Mesothelial cell of epicardium (in vitro differentiated cells): ENCODE results near the gene GSTO2. TPM values are rescaled to one million over a fixed set of nuclear protein-coding genes. Genes with fewer than 3 reads are reported as not detected.

Source experiments
- DNase-seq, 2 experiments: peaks; one replicate each; pipeline ENCODE4 v3.0.0; 2021; ENCODE audit warnings: low spot score in 2 of 2; ENCODE audit not compliant: unreplicated experiment in 2 of 2
- H3K27ac Mint-ChIP-seq: 2 replicates; pipeline ENCODE4 v1.8.0; 2021; ENCODE audit warnings: mixed read lengths
- H3K27me3 Mint-ChIP-seq: 2 replicates; pipeline ENCODE4 v1.8.0; 2021; ENCODE audit warnings: low read depth, mixed read lengths
- H3K36me3 Mint-ChIP-seq: 2 replicates; pipeline ENCODE4 v1.8.0; 2021; ENCODE audit warnings: mixed read lengths
- H3K4me1 Mint-ChIP-seq: 2 replicates; pipeline ENCODE4 v1.8.0; 2021; ENCODE audit warnings: mixed read lengths
- H3K4me3 Mint-ChIP-seq: 2 replicates; pipeline ENCODE4 v1.8.0; 2021; ENCODE audit warnings: mild to moderate bottlenecking, moderate library complexity, mixed read lengths
- H3K9me3 Mint-ChIP-seq: 2 replicates; pipeline ENCODE4 v1.8.0; 2021; ENCODE audit warnings: mixed read lengths
- microRNA-seq: library from miRNA; unstranded; fragments of <30 nt; microRNA quantifications from one replicate; pipeline ENCODE4 v1.2.0, GENCODE V29; 2021; ENCODE audit warnings: inconsistent platforms, mixed read lengths
- total RNA-seq: library from RNA; stranded (reverse); gene quantifications from 3 replicates; pipeline ENCODE4 v1.2.1, GENCODE V29; 2021
- TF ChIP-seq, protein P1 (sequence below): fragments of 200-600 bp; sonication (generic); IDR thresholded peaks from one replicate; pipeline ENCODE4 v1.5.0; 2021; ENCODE audit warnings: antibody characterized with exemption; ENCODE audit not compliant: unreplicated experiment

GSTO2 gene
- total RNA-seq, 1 donor from 2014 or later = 11.7 TPM

- H3K27ac Mint-ChIP-seq = no peak overlapping the region
These were observed 82.2 kb downstream of the GSTO2 start for GRCh38 chr10:104351061-104351702.

DNA sequence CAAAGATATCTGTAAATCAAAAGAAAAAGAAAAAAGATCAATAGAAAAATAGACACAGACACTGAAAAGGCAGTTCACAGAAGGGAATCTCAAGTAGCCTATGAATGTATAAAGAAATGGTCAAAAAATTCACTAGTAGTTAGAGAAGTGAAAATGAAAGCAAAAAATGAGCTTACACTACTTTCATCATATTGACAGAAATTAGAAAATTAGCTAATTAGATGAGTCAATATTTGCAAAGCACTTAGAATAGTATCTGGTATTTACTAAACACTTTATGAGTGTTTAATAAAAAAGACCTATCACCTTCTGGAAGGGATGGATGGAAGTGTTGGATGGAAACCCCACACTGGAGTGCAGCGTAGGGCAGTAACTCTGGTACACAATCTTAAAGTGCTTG, 82.9 kb downstream of the GSTO2 start:
- Mint-ChIP-seq H3K4me3 (no peak overlapping the region), H3K9me3 (no peaks in the 10 kb centered on the region), H3K36me3 (no peaks in the 10 kb centered on the region), H3K4me1 (peaks cover 2% of the 10 kb centered on the region), H3K27me3 (peaks cover 16% of the 10 kb centered on the region), H3K27ac (no peak overlapping the region)
- TF ChIP-seq, protein P1, sequence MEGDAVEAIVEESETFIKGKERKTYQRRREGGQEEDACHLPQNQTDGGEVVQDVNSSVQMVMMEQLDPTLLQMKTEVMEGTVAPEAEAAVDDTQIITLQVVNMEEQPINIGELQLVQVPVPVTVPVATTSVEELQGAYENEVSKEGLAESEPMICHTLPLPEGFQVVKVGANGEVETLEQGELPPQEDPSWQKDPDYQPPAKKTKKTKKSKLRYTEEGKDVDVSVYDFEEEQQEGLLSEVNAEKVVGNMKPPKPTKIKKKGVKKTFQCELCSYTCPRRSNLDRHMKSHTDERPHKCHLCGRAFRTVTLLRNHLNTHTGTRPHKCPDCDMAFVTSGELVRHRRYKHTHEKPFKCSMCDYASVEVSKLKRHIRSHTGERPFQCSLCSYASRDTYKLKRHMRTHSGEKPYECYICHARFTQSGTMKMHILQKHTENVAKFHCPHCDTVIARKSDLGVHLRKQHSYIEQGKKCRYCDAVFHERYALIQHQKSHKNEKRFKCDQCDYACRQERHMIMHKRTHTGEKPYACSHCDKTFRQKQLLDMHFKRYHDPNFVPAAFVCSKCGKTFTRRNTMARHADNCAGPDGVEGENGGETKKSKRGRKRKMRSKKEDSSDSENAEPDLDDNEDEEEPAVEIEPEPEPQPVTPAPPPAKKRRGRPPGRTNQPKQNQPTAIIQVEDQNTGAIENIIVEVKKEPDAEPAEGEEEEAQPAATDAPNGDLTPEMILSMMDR = no peak
- no peak for DNase-seq

More at GRCh38 chr10:104351061-104351702, 82.2 kb downstream of the GSTO2 start:
- peaks cover 16% of the 10 kb centered on the region for H3K27me3 Mint-ChIP-seq
- H3K36me3 Mint-ChIP-seq = no peaks in the 10 kb centered on the region
- TF ChIP-seq, protein P1 = no peak
- H3K4me3 Mint-ChIP-seq = no peak overlapping the region
- no peak for DNase-seq
- peaks cover 2% of the 10 kb centered on the region for H3K4me1 Mint-ChIP-seq
- no peaks in the 10 kb centered on the region for H3K9me3 Mint-ChIP-seq

- H3K36me3 Mint-ChIP-seq = no peaks in the 10 kb centered on the region
- H3K4me3 Mint-ChIP-seq = peak within 1 kb of the TSS; percentile 3
- H3K9me3 Mint-ChIP-seq = no peaks in the 10 kb centered on the region
- TF ChIP-seq, protein P1 = peak; percentile 82
- peaks cover 2% of the 10 kb centered on the region for H3K4me1 Mint-ChIP-seq
- H3K27ac Mint-ChIP-seq = peak within 1 kb of the TSS; percentile 77
- H3K27me3 Mint-ChIP-seq = peaks cover 16% of the 10 kb centered on the region
- peak; percentile 81 to 93 for DNase-seq
These were observed 84.5 kb downstream of the GSTO2 start, which contains the start of gene CFAP58 for GRCh38 chr10:104353325-104354048. CFAP58 (plus strand) TSS chr10:104353833; CDS start chr10:104353898, 65 bp downstream.

Small RNA genes within 50 kb of the gene (microRNA-seq; reads per million reads assigned to microRNA genes)
- 2.3 reads per million for gene MIR4482

Other genes with a start within 250 kb of the GSTO2 start
- gene COL17A1, start 183.3 kb upstream of the GSTO2 start, total RNA-seq = 3.6 to 4.4 TPM (median 4.2 TPM) in 3 replicates
- gene SFR1, start 147.0 kb upstream of the GSTO2 start, total RNA-seq = 6.4 to 7.5 TPM (median 7.3 TPM) in 3 replicates
- gene CFAP43, start 36.8 kb upstream of the GSTO2 start, total RNA-seq = 1.0 to 2.1 TPM (median 1.9 TPM) in 3 replicates
- 62.8 to 65.5 TPM (median 65.2 TPM) in 3 replicates for gene GSTO1, start 14.3 kb upstream of the GSTO2 start, total RNA-seq
- gene ITPRIP, start 69.3 kb downstream of the GSTO2 start, total RNA-seq = 23.3 to 24.5 TPM (median 23.6 TPM) in 3 replicates
- 0.58 to 1.4 TPM (median 1.1 TPM) in 3 replicates for gene CFAP58, start 84.6 kb downstream of the GSTO2 start, total RNA-seq